ENCODE results near the gene SAMD9L. TPM values are rescaled to one million over a fixed set of nuclear protein-coding genes. Genes with fewer than 3 reads are reported as not detected.

The SAMD9L gene
- polyA plus RNA-seq, 1 of the 3 experiments (the other 2 are of a cell fraction), result 1.8 TPM

GRCh38 chr7:93171606-93172226 lies 23.5 kb upstream of the SAMD9L start:
- WGBS (ENCODE audit: low lambda C conversion rate), result 2% methylated on average over 2 of the region's 2 CpGs
- Histone ChIP-seq H4K20me1 (ENCODE audit: insufficient read depth) (no peaks in the 10 kb centered on the region), H3K27me3 (ENCODE audit: insufficient read depth) (peaks cover 7% of the 10 kb centered on the region; the same call in 1 of the 2 replicates), H3K79me2 (ENCODE audit: insufficient read depth) (no peaks in the 10 kb centered on the region), H3K4me1 (ENCODE audit: control insufficient read depth in 1 of 2, insufficient read depth in 2 of 2, low read depth in 1 of 2, low read length in 1 of 2) (no peaks in the 10 kb centered on the region), H3K9ac (no peak overlapping the region), H3K36me3 (replicated peaks in 1 of 2; ENCODE audit: control insufficient read depth in 1 of 2, insufficient read depth in 2 of 2, low read length in 1 of 2) (no peaks in the 10 kb centered on the region), H3K4me2 (no peak overlapping the region), H3K27ac (ENCODE audit: low read depth in 2 of 2, low read length in 1 of 2) (no peak overlapping the region), H3K4me3 (ENCODE audit: low read depth in 2 of 2, low read length in 1 of 2) (no peak overlapping the region), H3K9me3 (peaks cover 12% of the 10 kb centered on the region; the same call in 1 of the 2 replicates), H2AFZ (ENCODE audit: low read depth) (no peak overlapping the region), H3K9me2 (no peaks in the 10 kb centered on the region), H3F3A (replicated peaks; ENCODE audit: insufficient read depth) (no peaks in the 10 kb centered on the region)
- TF ChIP-seq TAF1 (IDR thresholded peaks at IDR 0.05; ENCODE audit: borderline replicate concordance, low read depth, low read length) (no peak), IRF3 (IDR thresholded peaks at IDR 0.05; ENCODE audit: low read depth, low read length) (no peak), CHD2 (IDR thresholded peaks at IDR 0.05; ENCODE audit: low read length, partially characterized antibody) (no peak), MEF2A (IDR thresholded peaks at IDR 0.05; ENCODE audit: borderline replicate concordance, low read depth) (no peak), USF2 (IDR thresholded peaks at IDR 0.05; ENCODE audit: borderline replicate concordance, low read depth, low read length) (no peak), RAD21 (IDR thresholded peaks at IDR 0.05; ENCODE audit: low read length) (no peak), USF1 (IDR thresholded peaks at IDR 0.05; ENCODE audit: borderline replicate concordance, low read depth) (no peak), TCF12 (IDR thresholded peaks at IDR 0.05) (no peak), TEAD4 (IDR thresholded peaks at IDR 0.05; ENCODE audit: borderline replicate concordance, insufficient read depth) (no peak), FOXJ3 (CRISPR knock-in tag; IDR thresholded peaks at IDR 0.05) (no peak), ELF1 (IDR thresholded peaks at IDR 0.05) (no peak), PBX3 (IDR thresholded peaks at IDR 0.05) (no peak), REST (IDR thresholded peaks at IDR 0.05; ENCODE audit: low read depth, low read length) (no peak), GABPA (IDR thresholded peaks at IDR 0.05; ENCODE audit: low read depth) (no peak), MAX (IDR thresholded peaks at IDR 0.05; ENCODE audit: low read depth) (no peak), RXRA (IDR thresholded peaks at IDR 0.05; ENCODE audit: borderline replicate concordance, low read depth) (no peak)
- CTCF ChIA-PET, result interaction anchor here (0.6 to 1.6 kb wide), 5 partner anchors 13 to 56 kb away, joined by 3 to 4 read pairs (median 4); no protein-coding TSS in a partner anchor
- POLR2A ChIA-PET, result no interaction called here
- DNase-seq, result no peak

Measured in SK-N-SH (cell line).